Measurements from ENCODE around the gene CSNK1G3. TPM values are rescaled to one million over a fixed set of nuclear protein-coding genes. Genes with fewer than 3 reads are reported as not detected.

The CSNK1G3 gene
- total and polyA plus RNA-seq, 2 donors (not counting 1 experiment from before 2014, with no cell fraction given), result 31.9 to 57.0 TPM

DNA sequence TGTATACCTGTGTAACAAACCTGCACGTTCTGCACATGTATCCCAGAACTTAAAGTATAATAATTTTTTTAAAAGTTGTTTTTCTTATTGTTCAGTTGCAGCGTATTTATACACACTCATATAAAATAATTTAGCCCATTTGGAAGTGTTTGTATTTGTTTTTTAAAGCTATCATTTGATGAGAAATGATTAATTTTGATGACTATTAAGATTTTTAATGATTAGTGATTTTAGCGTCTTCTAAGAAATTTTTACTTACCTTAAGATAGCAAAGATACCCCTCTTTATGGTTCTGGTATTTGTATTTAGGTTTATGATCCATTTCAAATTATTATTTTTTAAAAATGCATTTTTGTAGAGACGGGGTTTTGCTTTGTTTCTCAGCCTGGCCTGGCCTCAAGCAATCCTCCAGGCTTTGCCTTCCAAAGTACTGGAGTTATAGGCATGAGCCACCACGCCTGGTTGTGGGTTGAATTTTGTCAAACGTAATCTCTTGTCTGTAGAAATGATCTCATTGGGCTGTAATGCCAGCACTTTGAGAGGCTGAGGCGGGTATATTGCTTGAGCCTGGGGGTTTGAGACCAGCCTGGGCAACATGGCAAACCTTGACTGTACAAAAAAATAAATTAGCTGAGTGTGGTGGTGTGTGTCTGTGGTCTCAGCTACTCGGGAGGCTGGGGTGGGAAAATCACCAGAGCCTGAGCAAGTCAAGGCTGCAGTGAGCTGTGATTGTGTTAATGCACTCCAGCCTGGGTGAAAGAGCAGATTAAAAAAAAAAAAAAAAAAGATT is 26.9 kb downstream of the CSNK1G3 start:
- Histone ChIP-seq H2AFZ (ENCODE audit: low read length) (no peak overlapping the region), H3K36me3 (ENCODE audit: control insufficient read depth, insufficient read depth, low read length) (no peaks in the 10 kb centered on the region), H3K27me3 (ENCODE audit: control insufficient read depth, insufficient read depth, low read length) (no peaks in the 10 kb centered on the region), H3K27ac (ENCODE audit: insufficient read depth, low read length) (no peak overlapping the region), H3K4me2 (ENCODE audit: extremely low read depth, insufficient read depth, low read length) (no peak overlapping the region), H4K20me1 (ENCODE audit: control insufficient read depth, extremely low read depth, insufficient read depth, low read length) (no peaks in the 10 kb centered on the region), H3K4me3 (replicated peaks in 1 of 4; ENCODE audit: control extremely low read depth in 1 of 4, insufficient read depth in 1 of 4, low read depth in 3 of 4, low read length in 4 of 4) (no peak overlapping the region), H3K9me3 (ENCODE audit: control insufficient read depth, insufficient read depth, low read depth, low read length) (no peaks in the 10 kb centered on the region), H3K79me2 (ENCODE audit: control insufficient read depth, insufficient read depth, low read length) (peaks cover 37% of the 10 kb centered on the region), H3K4me1 (ENCODE audit: control insufficient read depth, extremely low read depth, insufficient read depth, low read length) (no peaks in the 10 kb centered on the region), H3K9ac (ENCODE audit: insufficient read depth, low read length) (no peak overlapping the region)
- DNase-seq (ENCODE audit: low read depth in 2 of 2), result peak in 1 of 2 donors; percentile 70
- TF ChIP-seq, protein P1, sequence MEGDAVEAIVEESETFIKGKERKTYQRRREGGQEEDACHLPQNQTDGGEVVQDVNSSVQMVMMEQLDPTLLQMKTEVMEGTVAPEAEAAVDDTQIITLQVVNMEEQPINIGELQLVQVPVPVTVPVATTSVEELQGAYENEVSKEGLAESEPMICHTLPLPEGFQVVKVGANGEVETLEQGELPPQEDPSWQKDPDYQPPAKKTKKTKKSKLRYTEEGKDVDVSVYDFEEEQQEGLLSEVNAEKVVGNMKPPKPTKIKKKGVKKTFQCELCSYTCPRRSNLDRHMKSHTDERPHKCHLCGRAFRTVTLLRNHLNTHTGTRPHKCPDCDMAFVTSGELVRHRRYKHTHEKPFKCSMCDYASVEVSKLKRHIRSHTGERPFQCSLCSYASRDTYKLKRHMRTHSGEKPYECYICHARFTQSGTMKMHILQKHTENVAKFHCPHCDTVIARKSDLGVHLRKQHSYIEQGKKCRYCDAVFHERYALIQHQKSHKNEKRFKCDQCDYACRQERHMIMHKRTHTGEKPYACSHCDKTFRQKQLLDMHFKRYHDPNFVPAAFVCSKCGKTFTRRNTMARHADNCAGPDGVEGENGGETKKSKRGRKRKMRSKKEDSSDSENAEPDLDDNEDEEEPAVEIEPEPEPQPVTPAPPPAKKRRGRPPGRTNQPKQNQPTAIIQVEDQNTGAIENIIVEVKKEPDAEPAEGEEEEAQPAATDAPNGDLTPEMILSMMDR (conservative IDR thresholded peaks at IDR 0.05 in 1 of 2, IDR thresholded peaks at IDR 0.05 in 1 of 2; ENCODE audit: low read depth in 1 of 2, low read length in 2 of 2), result no peak
- no peak for TF ChIP-seq EZH2 (IDR thresholded peaks at IDR 0.05; ENCODE audit: low read length, missing control alignments)

DNA sequence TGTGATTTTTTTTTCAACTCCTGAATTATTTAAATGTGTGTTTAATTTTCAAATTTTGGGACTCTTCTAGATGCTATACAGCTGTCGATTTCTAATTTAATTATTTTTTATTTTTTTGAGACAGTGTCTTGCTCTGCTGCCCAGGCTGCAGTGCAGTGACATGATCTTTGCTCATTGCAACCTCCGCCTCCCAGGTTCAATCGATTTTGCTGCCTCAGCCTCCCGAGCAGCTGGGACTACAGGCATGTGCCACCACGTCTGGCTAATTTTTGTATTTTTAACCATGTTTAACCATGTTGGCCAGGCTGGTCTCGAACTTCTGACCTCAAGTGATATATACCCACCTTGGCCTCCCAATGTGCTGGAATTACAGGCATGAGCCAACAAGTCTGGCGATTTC is 28.6 kb downstream of the CSNK1G3 start:
- peaks cover 33% of the 10 kb centered on the region for H3K79me2 ChIP-seq (ENCODE audit: control insufficient read depth, insufficient read depth, low read length)
- no peaks in the 10 kb centered on the region for H3K4me1 ChIP-seq (ENCODE audit: control insufficient read depth, extremely low read depth, insufficient read depth, low read length)
- H3K9ac ChIP-seq (ENCODE audit: insufficient read depth, low read length), result no peak overlapping the region
- H4K20me1 ChIP-seq (ENCODE audit: control insufficient read depth, extremely low read depth, insufficient read depth, low read length), result no peaks in the 10 kb centered on the region
- H3K27ac ChIP-seq (ENCODE audit: insufficient read depth, low read length), result no peak overlapping the region
- TF ChIP-seq, protein P1 (conservative IDR thresholded peaks at IDR 0.05 in 1 of 2, IDR thresholded peaks at IDR 0.05 in 1 of 2; ENCODE audit: low read depth in 1 of 2, low read length in 2 of 2), result no peak
- TF ChIP-seq EZH2 (IDR thresholded peaks at IDR 0.05; ENCODE audit: low read length, missing control alignments), result no peak
- no peaks in the 10 kb centered on the region for H3K36me3 ChIP-seq (ENCODE audit: control insufficient read depth, insufficient read depth, low read length)
- DNase-seq (ENCODE audit: low read depth in 2 of 2), result no peak
- H3K4me3 ChIP-seq (replicated peaks in 1 of 4; ENCODE audit: control extremely low read depth in 1 of 4, insufficient read depth in 1 of 4, low read depth in 3 of 4, low read length in 4 of 4), result no peak overlapping the region
- H3K27me3 ChIP-seq (ENCODE audit: control insufficient read depth, insufficient read depth, low read length), result no peaks in the 10 kb centered on the region
- no peak overlapping the region for H3K4me2 ChIP-seq (ENCODE audit: extremely low read depth, insufficient read depth, low read length)
- H2AFZ ChIP-seq (ENCODE audit: low read length), result no peak overlapping the region
- no peaks in the 10 kb centered on the region for H3K9me3 ChIP-seq (ENCODE audit: control insufficient read depth, insufficient read depth, low read depth, low read length)

DNA sequence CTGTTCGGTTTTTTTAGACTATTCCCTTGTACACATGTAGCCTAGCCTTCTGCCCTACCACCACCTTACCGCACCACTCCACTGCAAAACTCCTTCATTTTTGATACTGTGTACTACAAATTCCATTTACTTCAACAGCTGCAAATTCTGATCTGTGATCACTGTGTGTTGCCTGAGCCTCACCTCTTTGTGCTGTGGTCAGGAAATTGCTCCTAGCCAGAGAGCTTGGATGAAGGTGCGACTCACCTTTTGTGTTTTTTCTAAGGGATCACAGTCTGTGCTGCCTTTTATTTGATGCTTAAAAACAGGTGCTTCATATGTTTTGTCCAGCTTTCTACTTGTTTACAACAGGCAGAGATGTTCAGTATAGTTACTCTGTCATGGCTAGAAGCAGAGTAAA is 31.5 kb downstream of the CSNK1G3 start:
- Histone ChIP-seq H2AFZ (ENCODE audit: low read length) (no peak overlapping the region), H4K20me1 (ENCODE audit: control insufficient read depth, extremely low read depth, insufficient read depth, low read length) (no peaks in the 10 kb centered on the region), H3K27me3 (ENCODE audit: control insufficient read depth, insufficient read depth, low read length) (no peaks in the 10 kb centered on the region), H3K4me1 (ENCODE audit: control insufficient read depth, extremely low read depth, insufficient read depth, low read length) (no peaks in the 10 kb centered on the region), H3K36me3 (ENCODE audit: control insufficient read depth, insufficient read depth, low read length) (no peaks in the 10 kb centered on the region), H3K9me3 (ENCODE audit: control insufficient read depth, insufficient read depth, low read depth, low read length) (no peaks in the 10 kb centered on the region), H3K79me2 (ENCODE audit: control insufficient read depth, insufficient read depth, low read length) (peaks cover 17% of the 10 kb centered on the region), H3K27ac (ENCODE audit: insufficient read depth, low read length) (no peak overlapping the region), H3K4me2 (ENCODE audit: extremely low read depth, insufficient read depth, low read length) (no peak overlapping the region), H3K9ac (ENCODE audit: insufficient read depth, low read length) (no peak overlapping the region), H3K4me3 (replicated peaks in 1 of 4; ENCODE audit: control extremely low read depth in 1 of 4, insufficient read depth in 1 of 4, low read depth in 3 of 4, low read length in 4 of 4) (no peak overlapping the region)
- peak in 1 of 2 donors; percentile 3 for DNase-seq (ENCODE audit: low read depth in 2 of 2)
- TF ChIP-seq EZH2 (IDR thresholded peaks at IDR 0.05; ENCODE audit: low read length, missing control alignments), result no peak
- TF ChIP-seq, protein P1 (conservative IDR thresholded peaks at IDR 0.05 in 1 of 2, IDR thresholded peaks at IDR 0.05 in 1 of 2; ENCODE audit: low read depth in 1 of 2, low read length in 2 of 2), result no peak

Data from fibroblast of lung (primary cell).